Body of pancreas (tissue), 4 donors: Measurements from ENCODE around the gene SYT11. TPM values are rescaled to one million over a fixed set of nuclear protein-coding genes. Genes with fewer than 3 reads are reported as not detected.

ENCODE experiments used
- ATAC-seq: fragments of 150-250 bp; one replicate; pipeline ENCODE4 v1.9.1; 2016
- DNase-seq, 4 donors: peaks; one replicate each; pipeline ENCODE4 v3.0.0-alpha.2; 2019
- H3K27ac ChIP-seq, 4 donors: fragments of 200-600 bp; sonication (generic); 1 replicate in 3 of 4; 2 replicates in 1 of 4; pipeline versions ENCODE4 v1.5.1 to v1.6.1; 2016 to 2019; ENCODE audit warnings: mild to moderate bottlenecking in 1 of 4, mixed read lengths in 1 of 4, moderate library complexity in 1 of 4
- H3K27me3 ChIP-seq, 2 donors: fragments of 200-600 bp; sonication (generic); one replicate each; pipeline ENCODE4 v1.6.0; 2016; ENCODE audit warnings: mild to moderate bottlenecking in 1 of 2
- H3K36me3 ChIP-seq, 2 donors: fragments of 200-600 bp; sonication (generic); replicated peaks in 1 of 2; 2 replicates each; pipeline ENCODE4 v1.5.1; 2016; ENCODE audit warnings: low read depth in 2 of 2; ENCODE audit not compliant: insufficient read depth in 1 of 2
- H3K4me1 ChIP-seq: fragments of 200-600 bp; sonication (generic); one replicate; pipeline ENCODE4 v1.6.0; 2016
- H3K4me3 ChIP-seq, 2 donors: fragments of 200-600 bp; sonication (generic); 1 replicate in 1 of 2; 2 replicates in 1 of 2; pipeline ENCODE4 v1.5.1; 2016 to 2019
- H3K9me3 ChIP-seq, 3 donors: fragments of 200-600 bp; sonication (generic); 1 replicate in 2 of 3; 2 replicates in 1 of 3; pipeline ENCODE4 v1.5.1; 2016
- CTCF ChIP-seq, 7 experiments: fragments of 450-650 bp in 4 of 7; fragments of 200-600 bp in 3 of 7; sonication (generic) in 3 of 7; IDR thresholded peaks; one replicate each; pipeline ENCODE4 v1.5.1; 2016 to 2019; ENCODE audit warnings: antibody characterized with exemption in 7 of 7
- POLR2A ChIP-seq, 3 donors: fragments of 450-650 bp; IDR thresholded peaks; one replicate each; pipeline ENCODE4 v1.6.1; 2016; ENCODE audit warnings: antibody characterized with exemption in 3 of 3, mild to moderate bottlenecking in 2 of 3
- WGBS, 2 donors: methylation state at CpG; one replicate each; pipeline ENCODE4 v1.1.5; 2017; 5-methylcytosine and 5-hydroxymethylcytosine counted together
- intact Hi-C: fragments of 100-400 bp; cut with DNase I; formaldehyde crosslinking; loops from one replicate; pipeline ENCODE4 v1.15.1; 2023
- total RNA-seq, 2 donors: library from RNA; depleted of rRNA; stranded (reverse); fragments of >200 nt; gene quantifications; one replicate each; pipeline ENCODE4 v1.1.0, GENCODE V29; 2016

Gene SYT11
- total RNA-seq, result 1 to 10 TPM; 1.3 to 5.4 TPM

DNA sequence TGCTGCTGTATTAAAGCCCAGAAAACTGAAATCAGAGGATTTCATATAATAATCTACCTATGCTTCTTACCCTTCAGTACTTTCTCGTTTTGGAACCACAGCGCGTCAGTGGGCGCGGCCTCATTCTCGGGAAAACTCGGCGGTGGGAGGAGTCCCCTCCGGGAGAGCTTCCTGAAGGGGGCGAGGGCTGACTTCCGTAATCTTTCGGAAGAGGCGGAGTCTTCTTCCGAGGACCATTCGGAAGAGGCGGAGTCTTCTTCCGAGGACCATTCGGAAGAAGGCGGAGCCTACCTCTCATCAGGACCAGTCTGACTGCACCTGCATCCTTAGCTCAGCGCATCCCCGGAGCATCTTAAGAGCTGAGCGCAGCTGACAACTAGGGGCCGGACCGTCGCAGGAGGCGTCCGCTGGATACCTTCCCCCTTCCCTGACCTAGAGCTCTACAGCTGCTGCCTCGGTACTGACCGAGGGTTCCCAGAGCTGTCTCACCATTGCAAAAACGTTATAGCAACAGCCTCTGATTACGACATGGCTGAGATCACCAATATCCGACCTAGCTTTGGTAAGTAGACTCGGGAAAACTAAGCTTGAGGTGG lies at the start of gene SYT11:
TSS of gene SYT11 (plus strand) at position 334 of the 596 bp plus-strand sequence. CDS start at position 529, 195 bp downstream.
- Histone ChIP-seq H3K9me3 (no peaks in the 10 kb centered on the region), H3K27me3 (no peaks in the 10 kb centered on the region), H3K36me3 (no peaks in the 10 kb centered on the region), H3K4me3 (no peak within 1 kb of the TSS), H3K4me1 (peaks cover 30% of the 10 kb centered on the region), H3K27ac (peak within 1 kb of the TSS; percentile 33 to 84 (median 64))
- peak; percentile 95 to 96 (median 96) for DNase-seq
- ATAC-seq, result peak; percentile 97
- intact Hi-C loops, result no loop called here
- no peak for TF ChIP-seq POLR2A (IDR thresholded peaks at IDR 0.05)
- TF ChIP-seq CTCF (IDR thresholded peaks at IDR 0.05), result peak in 1 of 7 experiments; percentile 14
- 0 to 1% methylated on average over 15 to 33 of the region's 33 CpGs for WGBS, 2 donors

GRCh38 chr1:155812878-155813277 lies 46.5 kb upstream of the SYT11 start:
- ATAC-seq (no peak), DNase-seq (no peak)
- Histone ChIP-seq H3K36me3 (peaks cover 5 to 7% of the 10 kb centered on the region in 2 donors), H3K9me3 (no peaks in the 10 kb centered on the region), H3K4me3 (no peak overlapping the region), H3K27me3 (no peaks in the 10 kb centered on the region), H3K4me1 (no peaks in the 10 kb centered on the region), H3K27ac (no peak overlapping the region)
- 95 to 100% methylated on average over 1 of the region's 1 CpG for WGBS, 2 donors
- intact Hi-C loops, result no loop called here
- TF ChIP-seq CTCF (IDR thresholded peaks at IDR 0.05) (no peak), POLR2A (IDR thresholded peaks at IDR 0.05) (no peak)

DNA sequence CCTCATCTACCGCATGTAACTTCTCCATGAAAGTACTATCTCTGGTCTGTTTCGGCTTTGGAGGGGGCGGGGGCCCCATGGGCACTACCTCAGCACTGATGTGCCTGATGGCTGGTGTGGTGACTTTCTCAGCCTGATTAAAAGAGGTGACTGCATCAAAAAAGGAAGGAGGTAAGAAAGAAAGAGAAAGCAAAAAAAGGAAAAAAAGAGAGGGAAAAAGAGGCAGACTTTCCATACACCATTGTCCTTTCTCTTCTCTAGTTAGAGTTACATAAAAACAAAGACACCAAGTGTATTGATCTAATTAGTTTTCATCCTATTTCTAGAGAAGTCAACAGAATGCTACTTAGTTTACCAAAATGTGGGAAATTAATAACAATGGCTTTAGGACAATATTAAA lies 45.7 kb upstream of the SYT11 start:
- Histone ChIP-seq H3K27ac (no peak overlapping the region), H3K36me3 (peaks cover 5 to 7% of the 10 kb centered on the region in 2 donors), H3K4me3 (no peak overlapping the region), H3K4me1 (no peaks in the 10 kb centered on the region), H3K27me3 (no peaks in the 10 kb centered on the region), H3K9me3 (no peaks in the 10 kb centered on the region)
- WGBS, 2 donors, result 90 to 96% methylated on average over 3 of the region's 3 CpGs
- ATAC-seq (no peak), DNase-seq (no peak)
- TF ChIP-seq CTCF (IDR thresholded peaks at IDR 0.05), result no peak
- no peak for TF ChIP-seq POLR2A (IDR thresholded peaks at IDR 0.05)
- intact Hi-C loops, result no loop called here

DNA sequence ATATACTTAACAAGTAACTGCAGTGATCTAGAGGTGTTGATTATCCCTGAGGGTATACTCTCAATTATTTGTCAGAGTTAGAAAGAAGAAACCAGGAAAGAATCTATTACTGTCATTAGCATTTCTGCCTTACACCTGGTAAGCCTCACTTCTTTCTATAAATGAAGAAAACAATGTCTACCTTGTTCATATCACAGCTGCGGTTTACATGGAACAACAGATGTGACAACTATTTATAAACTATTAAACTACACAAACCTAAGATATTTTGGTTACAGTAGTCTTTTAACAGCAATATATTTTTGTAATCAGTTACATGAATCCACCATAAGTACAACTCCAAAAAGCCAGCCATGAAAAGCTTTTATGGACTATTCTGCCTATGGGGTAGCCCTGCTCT lies 43.0 kb upstream of the SYT11 start:
- WGBS, 2 donors, result 81 to 82% methylated on average over 1 of the region's 1 CpG
- ATAC-seq, result no peak
- DNase-seq, result no peak
- H3K27ac ChIP-seq, result no peak overlapping the region
- H3K9me3 ChIP-seq, result no peaks in the 10 kb centered on the region
- no peak overlapping the region for H3K4me3 ChIP-seq
- H3K36me3 ChIP-seq, result peaks cover 5 to 21% of the 10 kb centered on the region in 2 donors
- no peak for TF ChIP-seq CTCF (IDR thresholded peaks at IDR 0.05)
- no peak for TF ChIP-seq POLR2A (IDR thresholded peaks at IDR 0.05)
- intact Hi-C loops, result no loop called here
- no peaks in the 10 kb centered on the region for H3K4me1 ChIP-seq
- no peaks in the 10 kb centered on the region for H3K27me3 ChIP-seq

DNA sequence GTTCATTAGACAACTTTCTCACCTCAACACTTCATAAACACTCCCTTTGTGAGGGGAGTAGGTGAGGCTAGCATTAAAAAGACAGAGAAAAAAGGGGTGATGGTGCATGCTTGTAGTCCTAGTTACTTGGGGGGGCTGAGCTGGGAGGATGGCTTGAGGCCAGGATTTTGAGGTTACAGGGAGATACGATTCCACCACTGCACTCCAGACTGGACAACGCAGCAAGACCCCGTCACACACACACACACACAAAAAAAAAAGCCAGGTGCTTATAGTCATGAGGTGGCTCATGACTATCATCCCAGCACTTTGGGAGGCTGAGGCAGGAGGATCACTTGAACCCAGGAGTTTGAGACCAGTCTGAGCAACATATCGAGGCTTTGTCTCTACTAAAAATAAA lies 31.9 kb upstream of the SYT11 start:
- WGBS, 2 donors, result 83 to 93% methylated on average over 4 of the region's 4 CpGs
- Histone ChIP-seq H3K4me3 (no peak overlapping the region), H3K4me1 (no peaks in the 10 kb centered on the region), H3K9me3 (no peaks in the 10 kb centered on the region), H3K27me3 (no peaks in the 10 kb centered on the region), H3K27ac (no peak overlapping the region), H3K36me3 (peaks cover under 1 to 6% of the 10 kb centered on the region in 2 donors)
- DNase-seq (no peak), ATAC-seq (no peak)
- intact Hi-C loops, result no loop called here
- TF ChIP-seq CTCF (IDR thresholded peaks at IDR 0.05) (no peak), POLR2A (IDR thresholded peaks at IDR 0.05) (no peak)
